Right lobe of liver (tissue), 6 donors: ENCODE measurements around the gene MTHFR. TPM values are rescaled to one million over a fixed set of nuclear protein-coding genes. Genes with fewer than 3 reads are reported as not detected.

Experiments
- ATAC-seq, 4 donors: fragments of 200-7000 bp; cut with Tn5 transposase; one replicate each; pipeline ENCODE4 v1.9.1; 2020; ENCODE audit warnings: mild to moderate bottlenecking in 4 of 4, moderate library complexity in 4 of 4
- DNase-seq, 3 donors: peaks; one replicate each; pipeline ENCODE4 v3.0.0-alpha.2; 2020
- H3K27ac ChIP-seq, 3 donors: fragments of 200-600 bp; one replicate each; pipeline ENCODE4 v1.8.0; 2022
- H3K27me3 ChIP-seq, 2 donors: fragments of 200-600 bp; one replicate each; pipeline ENCODE4 v1.8.0; 2022
- H3K36me3 ChIP-seq, 4 donors: fragments of 200-600 bp; sonication (generic) in 1 of 4; one replicate each; pipeline versions ENCODE4 v1.5.1 to v1.8.0; 2017 to 2022; ENCODE audit warnings: control low read depth in 1 of 4
- H3K4me1 ChIP-seq, 4 donors: fragments of 200-600 bp; sonication (generic) in 1 of 4; one replicate each; pipeline versions ENCODE4 v1.5.1 to v1.8.0; 2017 to 2022; ENCODE audit warnings: control low read depth in 1 of 4
- H3K4me3 ChIP-seq, 3 donors: fragments of 200-600 bp; one replicate each; pipeline ENCODE4 v1.8.0; 2022
- H3K9me3 ChIP-seq, 4 donors: fragments of 200-600 bp; sonication (generic) in 1 of 4; one replicate each; pipeline versions ENCODE4 v1.5.1 to v1.8.0; 2017 to 2022; ENCODE audit warnings: control low read depth in 1 of 4
- POLR2A ChIP-seq: fragments of 450-650 bp; IDR thresholded peaks from one replicate; pipeline ENCODE4 v1.6.1; 2017; ENCODE audit warnings: antibody characterized with exemption, mild to moderate bottlenecking
- WGBS: methylation state at CpG from one replicate; pipeline ENCODE4 v1.1.6; 2018; ENCODE audit warnings: low coverage, low lambda C conversion rate; ENCODE audit not compliant: insufficient coverage; ENCODE audit errors: missing lambda C conversion rate; 5-methylcytosine and 5-hydroxymethylcytosine counted together
- intact Hi-C, 2 donors: fragments of 100-400 bp; cut with DNase I; formaldehyde crosslinking; loops; one replicate each; pipeline versions ENCODE4 v1.11.2 to v1.14.1; 2022
- total RNA-seq, 6 experiments: library from RNA; depleted of rRNA in 2 of 6; stranded (reverse); fragments of >200 nt in 2 of 6; fragmentation: NEBNext Ultra II Directional in 3 of 6; extraction: Animal tissue kit (Norgen Biotek cat#: 25700) in 3 of 6; gene quantifications; one replicate each; pipeline versions ENCODE4 v1.1.0 to v1.2.4, GENCODE V29; 2016 to 2023
- TF ChIP-seq, protein P1 (sequence below), 4 donors: fragments of 200-600 bp in 3 of 4; fragments of 450-650 bp in 1 of 4; IDR thresholded peaks; one replicate each; pipeline versions ENCODE4 v1.5.1 to v1.8.0; 2016 to 2022; ENCODE audit warnings: antibody characterized with exemption in 4 of 4, mild to moderate bottlenecking in 2 of 4
- donor health status: DM: no; HTN: yes; CAD: no.
- donor health status: DM: no; HTN: no; CAD: no.
- donor health status: DM: no; HTN: no; CAD: no.
- donor health status: DM: no; HTN: yes; CAD: no.
- donor health status: DM: no; HTN: yes; CAD: no.

Gene MTHFR
- total RNA-seq, 6 experiments from 2014 or later: 10.6 to 20.1 (median 15.6) TPM

DNA sequence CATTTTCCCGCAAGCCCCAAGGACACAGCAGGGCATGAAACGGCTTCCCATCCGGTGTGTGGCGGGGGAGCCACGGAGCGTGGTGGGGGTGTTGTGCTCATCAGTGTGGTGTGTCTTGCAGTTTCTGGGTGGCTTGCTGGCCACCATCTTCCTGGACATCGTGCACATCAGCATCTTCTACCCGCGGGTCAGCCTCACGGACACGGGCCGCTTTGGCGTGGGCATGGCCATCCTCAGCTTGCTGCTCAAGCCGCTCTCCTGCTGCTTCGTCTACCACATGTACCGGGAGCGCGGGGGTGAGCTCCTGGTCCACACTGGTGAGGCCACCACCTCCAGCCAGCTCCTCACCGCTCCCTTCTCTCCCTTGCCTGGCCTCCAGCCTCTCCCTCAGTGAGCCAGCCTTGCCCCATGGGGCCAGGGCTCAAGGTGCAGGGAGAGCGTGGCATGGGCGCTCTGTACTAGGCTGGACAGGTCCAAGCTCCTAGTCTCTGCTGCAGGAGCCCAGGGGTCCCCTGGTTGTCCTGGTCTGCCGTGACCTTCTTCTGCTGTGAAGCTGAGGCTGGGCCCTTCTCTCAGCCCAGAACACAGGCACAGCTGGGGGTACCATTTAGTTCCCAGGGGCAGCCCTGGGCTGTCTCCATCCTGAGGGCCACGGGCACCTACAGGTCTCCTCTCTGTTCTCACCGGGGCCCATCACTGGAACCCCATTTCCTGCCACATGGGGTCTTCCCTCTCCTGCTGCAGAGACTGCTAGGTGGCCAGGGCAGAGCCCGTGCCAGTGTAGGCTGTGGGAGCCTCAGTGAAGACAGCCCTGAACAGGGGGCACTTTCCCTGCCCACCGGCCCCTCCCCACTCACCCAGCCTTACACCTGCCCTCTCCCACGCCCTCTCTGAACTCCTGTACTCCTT, 57.2 kb downstream of the MTHFR start:
- intact Hi-C loops: no loop called here
- H3K9me3 ChIP-seq: no peaks in the 10 kb centered on the region
- DNase-seq (no peak), ATAC-seq (peak in 1 of 4 donors; percentile 5)
- H3K27ac ChIP-seq: no peak overlapping the region
- H3K4me3 ChIP-seq: no peak overlapping the region
- H3K36me3 ChIP-seq: peaks cover 0 to 7% (median 2%) of the 10 kb centered on the region in 4 donors
- H3K4me1 ChIP-seq: no peaks in the 10 kb centered on the region
- TF ChIP-seq POLR2A: no peak
- TF ChIP-seq, protein P1, sequence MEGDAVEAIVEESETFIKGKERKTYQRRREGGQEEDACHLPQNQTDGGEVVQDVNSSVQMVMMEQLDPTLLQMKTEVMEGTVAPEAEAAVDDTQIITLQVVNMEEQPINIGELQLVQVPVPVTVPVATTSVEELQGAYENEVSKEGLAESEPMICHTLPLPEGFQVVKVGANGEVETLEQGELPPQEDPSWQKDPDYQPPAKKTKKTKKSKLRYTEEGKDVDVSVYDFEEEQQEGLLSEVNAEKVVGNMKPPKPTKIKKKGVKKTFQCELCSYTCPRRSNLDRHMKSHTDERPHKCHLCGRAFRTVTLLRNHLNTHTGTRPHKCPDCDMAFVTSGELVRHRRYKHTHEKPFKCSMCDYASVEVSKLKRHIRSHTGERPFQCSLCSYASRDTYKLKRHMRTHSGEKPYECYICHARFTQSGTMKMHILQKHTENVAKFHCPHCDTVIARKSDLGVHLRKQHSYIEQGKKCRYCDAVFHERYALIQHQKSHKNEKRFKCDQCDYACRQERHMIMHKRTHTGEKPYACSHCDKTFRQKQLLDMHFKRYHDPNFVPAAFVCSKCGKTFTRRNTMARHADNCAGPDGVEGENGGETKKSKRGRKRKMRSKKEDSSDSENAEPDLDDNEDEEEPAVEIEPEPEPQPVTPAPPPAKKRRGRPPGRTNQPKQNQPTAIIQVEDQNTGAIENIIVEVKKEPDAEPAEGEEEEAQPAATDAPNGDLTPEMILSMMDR (IDR thresholded peaks at IDR 0.05): no peak
- WGBS: 92% methylated on average over 5 of the region's 27 CpGs
- no peaks in the 10 kb centered on the region for H3K27me3 ChIP-seq

DNA sequence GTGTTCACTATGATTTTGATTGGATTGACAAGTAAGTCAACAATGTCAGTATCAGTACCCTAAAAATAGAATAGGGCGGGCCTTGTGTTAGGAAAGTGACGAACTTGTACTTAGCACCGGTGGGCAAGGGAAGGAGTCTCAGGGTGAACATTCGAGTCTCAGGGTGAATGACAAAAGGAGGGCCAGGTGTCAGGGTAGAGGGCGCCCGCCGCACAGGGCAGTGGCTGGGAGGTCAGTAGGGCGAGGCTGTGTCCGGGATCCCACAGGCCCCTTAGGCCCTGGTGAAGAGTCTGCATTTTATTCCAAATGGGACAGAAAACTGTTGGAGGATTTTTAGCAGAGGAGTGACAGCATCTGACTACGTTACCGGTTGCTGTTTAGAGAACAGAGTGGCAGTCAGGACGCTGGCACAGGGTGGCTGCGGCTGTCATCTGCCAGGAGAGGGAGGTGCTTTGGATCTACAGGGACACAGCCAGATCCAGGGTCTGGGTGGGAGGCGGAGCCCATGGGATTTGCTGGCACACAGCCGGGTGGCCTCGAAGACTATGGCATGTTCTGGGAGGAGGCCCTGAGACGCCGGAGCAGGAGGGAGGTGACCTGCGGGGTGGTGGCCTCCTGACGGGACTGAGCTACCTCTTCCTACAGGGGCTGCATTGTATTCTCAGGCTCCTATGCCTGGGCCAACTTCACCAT, 58.8 kb downstream of the MTHFR start:
- H3K4me1 ChIP-seq: no peaks in the 10 kb centered on the region
- no peak overlapping the region for H3K27ac ChIP-seq
- H3K4me3 ChIP-seq: no peak overlapping the region
- intact Hi-C loops: no loop called here
- H3K9me3 ChIP-seq: no peaks in the 10 kb centered on the region
- H3K36me3 ChIP-seq: peaks cover 0 to 7% (median 2%) of the 10 kb centered on the region in 4 donors
- TF ChIP-seq POLR2A: no peak
- TF ChIP-seq, protein P1 (IDR thresholded peaks at IDR 0.05): no peak
- DNase-seq: no peak
- 93% methylated on average over 7 of the region's 20 CpGs for WGBS
- ATAC-seq: no peak
- no peaks in the 10 kb centered on the region for H3K27me3 ChIP-seq

DNA sequence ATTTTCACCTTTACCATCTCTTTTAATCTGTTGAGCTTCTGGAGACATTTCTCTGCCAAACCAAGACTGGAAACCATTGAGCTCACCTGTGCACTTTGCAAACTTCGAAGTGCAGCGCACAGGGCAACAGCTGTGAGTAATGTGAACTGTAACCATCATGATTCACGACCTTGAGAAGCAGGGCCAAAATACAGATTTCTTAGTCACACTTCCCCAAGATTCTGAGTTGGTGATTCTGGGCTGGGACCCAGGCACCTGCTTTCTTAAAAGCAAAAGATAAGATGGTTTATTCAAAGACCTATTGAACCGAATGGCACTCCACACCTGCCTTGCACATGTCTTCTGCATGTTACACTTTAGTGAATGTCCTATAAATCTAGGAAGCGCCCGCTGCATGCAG, 59.7 kb downstream of the MTHFR start:
- no peaks in the 10 kb centered on the region for H3K4me1 ChIP-seq
- peaks cover 0 to 7% (median 2%) of the 10 kb centered on the region in 4 donors for H3K36me3 ChIP-seq
- WGBS: 78% methylated on average over 5 of the region's 6 CpGs
- H3K27ac ChIP-seq: no peak overlapping the region
- DNase-seq (no peak), ATAC-seq (no peak)
- intact Hi-C loops: no loop called here
- H3K27me3 ChIP-seq: no peaks in the 10 kb centered on the region
- H3K9me3 ChIP-seq: no peaks in the 10 kb centered on the region
- H3K4me3 ChIP-seq: no peak overlapping the region
- TF ChIP-seq POLR2A: no peak

DNA sequence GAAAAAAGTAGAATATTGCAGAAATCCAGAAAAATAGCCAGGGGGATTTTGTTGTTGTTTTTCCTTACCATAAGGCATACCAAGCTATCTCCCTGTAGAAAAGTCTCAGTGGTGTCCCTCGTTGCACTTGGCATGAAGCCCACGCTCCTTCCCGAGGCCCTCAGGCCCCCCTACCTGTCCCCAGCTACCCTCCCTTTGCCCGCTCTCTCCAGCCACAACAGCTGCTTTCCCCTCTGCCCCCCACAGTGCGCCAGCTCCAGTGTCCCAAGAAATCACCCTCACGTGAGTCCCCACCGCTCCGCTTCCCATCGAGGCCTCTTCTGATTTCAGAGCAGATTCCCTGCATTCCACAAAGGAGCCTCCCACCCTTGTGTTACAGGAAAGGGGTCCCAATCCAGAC, 61.5 kb downstream of the MTHFR start:
- H3K36me3 ChIP-seq: no peaks in the 10 kb centered on the region

More for the DNA sequence above, 61.5 kb downstream of the MTHFR start:
- 84% methylated on average over 6 of the region's 9 CpGs for WGBS
- no peak overlapping the region for H3K4me3 ChIP-seq
- TF ChIP-seq, protein P1 (IDR thresholded peaks at IDR 0.05): no peak
- no peak for TF ChIP-seq POLR2A
- H3K4me1 ChIP-seq: no peaks in the 10 kb centered on the region
- H3K27me3 ChIP-seq: no peaks in the 10 kb centered on the region
- no peak for DNase-seq
- ATAC-seq: no peak
- H3K9me3 ChIP-seq: no peaks in the 10 kb centered on the region
- intact Hi-C loops: no loop called here
- H3K27ac ChIP-seq: no peak overlapping the region
